Neural cell (in vitro differentiated cells): Measurements from ENCODE around the gene GTF3C2. TPM values are rescaled to one million over a fixed set of nuclear protein-coding genes. Genes with fewer than 3 reads are reported as not detected.
A peak's percentile ranks its signal among the peaks of the same experiment; 100 is the strongest.
"Not testable (repeated sequence)": the region's sequence is repeated elsewhere in the genome, so short reads cannot be mapped to it uniquely, and the experiment has no call there.

Source experiments
- H2AFZ ChIP-seq: fragments of 200-600, 300-800 bp; sonication (generic), shearing (Covaris generic); 2 replicates; pipeline ENCODE4 v1.6.0; 2014; ENCODE audit warnings: low read depth, mild to moderate bottlenecking, antibody characterized with exemption, low read length, moderate library complexity
- H3F3A ChIP-seq: fragments of 200-600 bp; shearing (Covaris generic); 2 replicates; pipeline ENCODE4 v1.6.1; 2016; ENCODE audit warnings: mild to moderate bottlenecking, moderate library complexity, mixed read lengths, antibody characterized with exemption, low read length; ENCODE audit not compliant: insufficient read depth, poor library complexity, severe bottlenecking
- H3K27ac ChIP-seq: fragments of 200-600, 300-800 bp; sonication (generic), shearing (Covaris generic); 2 replicates; pipeline ENCODE4 v1.5.1; 2014; ENCODE audit warnings: mild to moderate bottlenecking, low read length, moderate library complexity
- H3K27me3 ChIP-seq: fragments of 300-800, 200-600 bp; sonication (generic), shearing (Covaris generic); 2 replicates; pipeline ENCODE4 v1.6.0; 2014; ENCODE audit warnings: mild to moderate bottlenecking, low read depth, low read length, moderate library complexity; ENCODE audit not compliant: insufficient read depth
- H3K36me3 ChIP-seq: fragments of 300-800, 200-600 bp; sonication (generic), shearing (Covaris generic); 2 replicates; pipeline ENCODE4 v1.5.1; 2014; ENCODE audit warnings: mild to moderate bottlenecking, antibody characterized with exemption, low read length, moderate library complexity; ENCODE audit not compliant: insufficient read depth
- H3K4me2 ChIP-seq: fragments of 300-800, 200-600 bp; sonication (generic), shearing (Covaris generic); 2 replicates; pipeline ENCODE4 v1.6.0; 2014; ENCODE audit warnings: mild to moderate bottlenecking, low read length
- H3K4me3 ChIP-seq: fragments of 300-800, 200-600 bp; sonication (generic), shearing (Covaris generic); 2 replicates; pipeline ENCODE4 v1.5.1; 2014; ENCODE audit warnings: mild to moderate bottlenecking, low read length, moderate library complexity
- H3K79me2 ChIP-seq: fragments of 200-600 bp; shearing (Covaris generic); replicated peaks from 2 replicates; pipeline ENCODE4 v1.6.0; 2014; ENCODE audit warnings: mild to moderate bottlenecking, low read length, moderate library complexity; ENCODE audit not compliant: insufficient read depth
- H3K9ac ChIP-seq: fragments of 300-800, 200-600 bp; sonication (generic), shearing (Covaris generic); 2 replicates; pipeline ENCODE4 v1.6.1; 2016; ENCODE audit warnings: mild to moderate bottlenecking, low read length, mixed read lengths
- H3K9me2 ChIP-seq: fragments of 200-600 bp; shearing (Covaris generic); 2 replicates; pipeline ENCODE4 v1.6.1; 2016; ENCODE audit warnings: mild to moderate bottlenecking, low read length, mixed read lengths; ENCODE audit not compliant: insufficient read depth
- H3K9me3 ChIP-seq: fragments of 200-600, 300-800 bp; sonication (generic), shearing (Covaris generic); 2 replicates; pipeline ENCODE4 v1.6.1; 2016; ENCODE audit warnings: mild to moderate bottlenecking, mixed run types, low read length, moderate library complexity, mixed read lengths
- H4K20me1 ChIP-seq: fragments of 200-600 bp; shearing (Covaris generic); 2 replicates; pipeline ENCODE4 v1.6.1; 2016; ENCODE audit warnings: mild to moderate bottlenecking, mixed run types; ENCODE audit not compliant: insufficient read depth
- CTCF ChIP-seq: fragments of 450-650 bp; IDR thresholded peaks from 2 replicates; pipeline ENCODE4 v1.5.1; 2014; ENCODE audit warnings: antibody characterized with exemption, mild to moderate bottlenecking, moderate library complexity; ENCODE audit not compliant: poor library complexity, severe bottlenecking
- EP300 ChIP-seq: fragments of 450-650 bp; conservative IDR thresholded peaks from 2 replicates; pipeline ENCODE4 v1.6.1; 2014; ENCODE audit warnings: antibody characterized with exemption, mild to moderate bottlenecking, moderate library complexity; ENCODE audit not compliant: poor library complexity, severe bottlenecking
- EZH2 ChIP-seq: fragments of 200-600, 300-800 bp; shearing (Covaris generic), sonication (generic); IDR thresholded peaks from 2 replicates; pipeline ENCODE4 v1.6.1; 2014; ENCODE audit warnings: antibody characterized with exemption, low read length, borderline replicate concordance, mild to moderate bottlenecking; ENCODE audit not compliant: insufficient read depth, poor library complexity, severe bottlenecking
- MXI1 ChIP-seq: fragments of 450-650 bp; conservative IDR thresholded peaks from 2 replicates; pipeline ENCODE4 v1.6.1; 2014; ENCODE audit warnings: antibody characterized with exemption, mild to moderate bottlenecking; ENCODE audit not compliant: poor library complexity, severe bottlenecking
- POLR2AphosphoS5 ChIP-seq: IDR thresholded peaks from 2 replicates; pipeline ENCODE4 v1.6.1; 2012
- RAD21 ChIP-seq: fragments of 450-650 bp; conservative IDR thresholded peaks from 2 replicates; pipeline ENCODE4 v1.6.1; 2014; ENCODE audit warnings: antibody characterized with exemption, mild to moderate bottlenecking, moderate library complexity
- REST ChIP-seq: IDR thresholded peaks from 2 replicates; pipeline ENCODE4 v1.6.1; 2012; ENCODE audit warnings: borderline replicate concordance
- SMC3 ChIP-seq: fragments of 450-650 bp; conservative IDR thresholded peaks from 2 replicates; pipeline ENCODE4 v1.6.1; 2014; ENCODE audit warnings: antibody characterized with exemption, mild to moderate bottlenecking, moderate library complexity; ENCODE audit not compliant: poor library complexity
- TAF1 ChIP-seq: IDR thresholded peaks from 2 replicates; pipeline ENCODE4 v1.6.1; 2012; ENCODE audit warnings: low read depth
- polyA plus RNA-seq: library from polyadenylated mRNA; depleted of rRNA; stranded (reverse); fragments of >200 nt; gene quantifications from 2 replicates; pipeline ENCODE4 v1.2.3, GENCODE V29; 2014

Gene GTF3C2
- polyA plus RNA-seq, 1 donor from 2014 or later, result 27.8 TPM

GRCh38 chr2:27322301-27322765 is 34.2 kb downstream of the GTF3C2 start:
- H3K9me3 ChIP-seq, result no peaks in the 10 kb centered on the region
- peak overlapping the region; percentile 96 for H3K4me3 ChIP-seq
- peak overlapping the region; percentile 92 for H2AFZ ChIP-seq
- H3K27me3 ChIP-seq, result no peaks in the 10 kb centered on the region
- no peaks in the 10 kb centered on the region for H4K20me1 ChIP-seq
- H3K9ac ChIP-seq, result peak overlapping the region; percentile 92
- peaks cover 4% of the 10 kb centered on the region for H3K79me2 ChIP-seq
- H3F3A ChIP-seq, result no peaks in the 10 kb centered on the region
- no peak for TF ChIP-seq EP300
- TF ChIP-seq CTCF, result no peak
- TF ChIP-seq REST, result no peak
- no peak for TF ChIP-seq MXI1
- TF ChIP-seq SMC3, result no peak
- no peak for TF ChIP-seq RAD21
- no peak for TF ChIP-seq EZH2
- no peak for TF ChIP-seq POLR2AphosphoS5
- no peak for TF ChIP-seq TAF1
- H3K9me2 ChIP-seq, result no peaks in the 10 kb centered on the region
- H3K27ac ChIP-seq, result peak overlapping the region; percentile 89
- no peaks in the 10 kb centered on the region for H3K36me3 ChIP-seq
- H3K4me2 ChIP-seq, result peak overlapping the region; percentile 98

GRCh38 chr2:27320958-27321543 is 35.5 kb downstream of the GTF3C2 start:
- Histone ChIP-seq H4K20me1 (no peaks in the 10 kb centered on the region), H3K4me2 (no peak overlapping the region), H3K27ac (no peak overlapping the region), H3F3A (no peaks in the 10 kb centered on the region), H3K9me3 (no peaks in the 10 kb centered on the region), H2AFZ (no peak overlapping the region), H3K4me3 (no peak overlapping the region), H3K79me2 (peaks cover 4% of the 10 kb centered on the region), H3K27me3 (no peaks in the 10 kb centered on the region), H3K36me3 (no peaks in the 10 kb centered on the region), H3K9me2 (no peaks in the 10 kb centered on the region), H3K9ac (no peak overlapping the region)
- no peak for TF ChIP-seq RAD21

GRCh38 chr2:27319839-27320238 is 36.7 kb downstream of the GTF3C2 start:
- not testable (repeated sequence) for H3K36me3 ChIP-seq, H3K9ac ChIP-seq, H3K4me2 ChIP-seq, H2AFZ ChIP-seq, H3K4me3 ChIP-seq, H3F3A ChIP-seq, H3K27me3 ChIP-seq, H3K79me2 ChIP-seq, H3K27ac ChIP-seq, H3K9me2 ChIP-seq, H4K20me1 ChIP-seq, H3K9me3 ChIP-seq
